Nucleus accumbens (tissue), 56 donors: ENCODE measurements around the gene PTPN3.

Experiments used
- DNase-seq, 56 donors: peaks; one replicate each; lab custom pipeline; 2025; lab: John Stamatoyannopoulos, UW

The PTPN3 gene

GRCh38 chr9:109478665-109479380 is 19.3 kb downstream of the PTPN3 start:
- no peak for DNase-seq

- no peak for DNase-seq
These were observed 20.0 kb downstream of the PTPN3 start for GRCh38 chr9:109478051-109478563.

- no peak for DNase-seq
These were observed 20.7 kb downstream of the PTPN3 start for GRCh38 chr9:109477258-109478050.

- no peak for DNase-seq
These were observed 21.4 kb downstream of the PTPN3 start for GRCh38 chr9:109476642-109477257.

GRCh38 chr9:109475526-109475925 is 22.6 kb downstream of the PTPN3 start:
- no peak for DNase-seq

GRCh38 chr9:109474944-109475343 is 23.2 kb downstream of the PTPN3 start:
- DNase-seq, result no peak

- no peak for DNase-seq
These were observed 23.9 kb downstream of the PTPN3 start for GRCh38 chr9:109474170-109474569.

- no peak for DNase-seq
These were observed 24.8 kb downstream of the PTPN3 start for GRCh38 chr9:109473329-109473728.

- no peak for DNase-seq
These were observed 26.4 kb downstream of the PTPN3 start for GRCh38 chr9:109471475-109472393.

- peak in 53 of 56 donors; percentile 3 to 89 (median 49) for DNase-seq
These were observed 28.3 kb downstream of the PTPN3 start for GRCh38 chr9:109469646-109470358.

- DNase-seq, result no peak
These were observed 29.2 kb downstream of the PTPN3 start for GRCh38 chr9:109468927-109469326.

- no peak for DNase-seq
These were observed 30.2 kb downstream of the PTPN3 start for GRCh38 chr9:109467936-109468335.

- DNase-seq, result peak in 18 of 56 donors; percentile 4 to 55 (median 18)
These were observed 31.2 kb downstream of the PTPN3 start for GRCh38 chr9:109466623-109467590.

- DNase-seq, result no peak
These were observed 34.0 kb downstream of the PTPN3 start for GRCh38 chr9:109463924-109464625.

- no peak for DNase-seq
These were observed 37.5 kb downstream of the PTPN3 start for GRCh38 chr9:109460576-109460975.

GRCh38 chr9:109459423-109459822 is 38.7 kb downstream of the PTPN3 start:
- DNase-seq, result no peak

- DNase-seq, result no peak
These were observed 39.5 kb downstream of the PTPN3 start for GRCh38 chr9:109458453-109459211.
